CD14-positive monocyte (primary cell): ENCODE measurements around the gene TMEM247. TPM values are rescaled to one million over a fixed set of nuclear protein-coding genes. Genes with fewer than 3 reads are reported as not detected.

Experiments
- DNase-seq, 3 donors: peaks; one replicate each; pipeline ENCODE4 v3.0.0-alpha.2; 2011 to 2022
- H2AFZ ChIP-seq: 2 replicates; pipeline ENCODE4 v1.6.0; 2012; ENCODE audit warnings: mild to moderate bottlenecking, low read depth, low read length, inconsistent platforms; ENCODE audit not compliant: insufficient read depth, poor library complexity, severe bottlenecking
- H3K27ac ChIP-seq, 2 donors: 1 replicate in 1 of 2; 2 replicates in 1 of 2; pipeline ENCODE4 v1.5.1; 2012 to 2013; ENCODE audit warnings: low read length in 2 of 2, control low read depth in 1 of 2, inconsistent platforms in 1 of 2, low read depth in 1 of 2, mild to moderate bottlenecking in 1 of 2
- H3K27me3 ChIP-seq, 2 donors: one replicate each; pipeline versions ENCODE4 v1.6.0 to v1.6.1; 2011 to 2013; ENCODE audit warnings: low read length in 2 of 2; ENCODE audit not compliant: control insufficient read depth in 2 of 2, insufficient read depth in 2 of 2
- H3K36me3 ChIP-seq, 2 donors: replicated peaks in 1 of 2; 1 replicate in 1 of 2; 2 replicates in 1 of 2; pipeline versions ENCODE4 v1.5.1 to v1.6.1; 2012 to 2013; ENCODE audit warnings: low read length in 2 of 2, control low read depth in 1 of 2, inconsistent platforms in 1 of 2, mild to moderate bottlenecking in 1 of 2; ENCODE audit not compliant: insufficient read depth in 2 of 2, control insufficient read depth in 1 of 2
- H3K4me1 ChIP-seq, 2 donors: 1 replicate in 1 of 2; 2 replicates in 1 of 2; pipeline versions ENCODE4 v1.5.1 to v1.6.1; 2012 to 2013; ENCODE audit warnings: low read length in 2 of 2, control low read depth in 1 of 2, inconsistent platforms in 1 of 2, mild to moderate bottlenecking in 1 of 2, moderate library complexity in 1 of 2; ENCODE audit not compliant: insufficient read depth in 2 of 2, control insufficient read depth in 1 of 2
- H3K4me2 ChIP-seq: replicated peaks from 2 replicates; pipeline ENCODE3; 2012; ENCODE audit warnings: low read length, moderate library complexity, mild to moderate bottlenecking; ENCODE audit not compliant: poor library complexity, severe bottlenecking; ENCODE audit errors: extremely low read depth
- H3K4me3 ChIP-seq, 3 experiments: fragments of 200-600 bp in 1 of 3; sonication (generic) in 1 of 3; replicated peaks in 1 of 3; 1 replicate in 2 of 3; 2 replicates in 1 of 3; pipeline ENCODE4 v1.5.1; 2011 to 2013; ENCODE audit warnings: low read length in 3 of 3, mild to moderate bottlenecking in 3 of 3, control low read depth in 2 of 3, low read depth in 2 of 3, inconsistent platforms in 1 of 3, moderate library complexity in 1 of 3
- H3K79me2 ChIP-seq: 2 replicates; pipeline ENCODE4 v1.6.0; 2012; ENCODE audit warnings: mild to moderate bottlenecking, control low read depth, inconsistent platforms, low read length, moderate library complexity; ENCODE audit not compliant: insufficient read depth
- H3K9ac ChIP-seq: 2 replicates; pipeline ENCODE4 v1.6.0; 2017; ENCODE audit warnings: low read length, mild to moderate bottlenecking; ENCODE audit not compliant: insufficient read depth, poor library complexity, severe bottlenecking
- H3K9me3 ChIP-seq, 2 donors: replicated peaks in 1 of 2; 1 replicate in 1 of 2; 2 replicates in 1 of 2; pipeline versions ENCODE4 v1.5.1 to v1.6.1; 2012 to 2013; ENCODE audit warnings: low read length in 2 of 2, control low read depth in 1 of 2; ENCODE audit not compliant: control insufficient read depth in 1 of 2, insufficient read depth in 1 of 2
- H4K20me1 ChIP-seq: 2 replicates; pipeline ENCODE4 v1.6.0; 2012; ENCODE audit warnings: mild to moderate bottlenecking, low read length, control low read depth, moderate library complexity; ENCODE audit not compliant: insufficient read depth
- H3K27ac Mint-ChIP-seq, 7 donors: one replicate each; pipeline ENCODE4 v1.8.0; 2020; ENCODE audit warnings: mild to moderate bottlenecking in 7 of 7, mixed read lengths in 7 of 7, moderate library complexity in 6 of 7, inconsistent platforms in 2 of 7
- H3K27me3 Mint-ChIP-seq, 3 donors: one replicate each; pipeline ENCODE4 v1.8.0; 2021 to 2022; ENCODE audit warnings: low read depth in 3 of 3, mild to moderate bottlenecking in 3 of 3, mixed read lengths in 3 of 3, moderate library complexity in 3 of 3, inconsistent platforms in 1 of 3
- H3K36me3 Mint-ChIP-seq, 2 donors: one replicate each; pipeline ENCODE4 v1.8.0; 2020; ENCODE audit warnings: mixed read lengths in 2 of 2, inconsistent platforms in 1 of 2, mild to moderate bottlenecking in 1 of 2
- H3K4me1 Mint-ChIP-seq: one replicate; pipeline ENCODE4 v1.8.0; 2020; ENCODE audit warnings: mild to moderate bottlenecking, mixed read lengths
- H3K4me3 Mint-ChIP-seq, 2 donors: one replicate each; pipeline ENCODE4 v1.8.0; 2020; ENCODE audit warnings: mild to moderate bottlenecking in 2 of 2, mixed read lengths in 2 of 2, moderate library complexity in 1 of 2
- H3K9me3 Mint-ChIP-seq, 7 donors: one replicate each; pipeline ENCODE4 v1.8.0; 2020 to 2022; ENCODE audit warnings: mixed read lengths in 7 of 7, mild to moderate bottlenecking in 6 of 7, moderate library complexity in 6 of 7, inconsistent platforms in 2 of 7
- CTCF ChIP-seq: fragments of 200-600 bp; IDR thresholded peaks from one replicate; pipeline ENCODE4 v1.8.0; 2022; ENCODE audit warnings: antibody characterized with exemption, mild to moderate bottlenecking
- WGBS: methylation state at CpG from one replicate; pipeline ENCODE4 v1.1.5; 2013; ENCODE audit warnings: missing lambda C conversion rate; ENCODE audit not compliant: insufficient coverage; 5-methylcytosine and 5-hydroxymethylcytosine counted together
- intact Hi-C, 2 donors: fragments of 100-400 bp; cut with micrococcal nuclease; formaldehyde crosslinking; loops; one replicate each; pipeline versions ENCODE4 v1.15.0 to v1.15.1; 2023
- polyA plus RNA-seq, 3 donors: library from polyadenylated mRNA; depleted of rRNA in 1 of 3; unstranded in 2 of 3; stranded (reverse) in 1 of 3; fragments of 300-500 nt in 2 of 3; fragments of >200 nt in 1 of 3; fragmentation: Illumina TruSeq in 2 of 3; gene quantifications; 1 replicate in 2 of 3; 2 replicates in 1 of 3; pipeline ENCODE4 v1.2.3, GENCODE V29; 2012 to 2021

TMEM247 gene
- polyA plus RNA-seq, 3 donors = not detected

- H3K79me2 ChIP-seq = no peaks in the 10 kb centered on the region
- Mint-ChIP-seq H3K27me3 (peaks cover 0 to 3% (median 0%) of the 10 kb centered on the region in 3 donors), H3K36me3 (no peaks in the 10 kb centered on the region), H3K4me3 (no peak overlapping the region), H3K9me3 (peaks cover 0 to 2% (median 0%) of the 10 kb centered on the region in 7 donors), H3K27ac (no peak overlapping the region), H3K4me1 (peaks cover 11% of the 10 kb centered on the region)
- no peak for DNase-seq
- no peak overlapping the region for H2AFZ ChIP-seq
- TF ChIP-seq CTCF = no peak
- H3K27me3 ChIP-seq = no peaks in the 10 kb centered on the region
- no peaks in the 10 kb centered on the region for H3K9me3 ChIP-seq
- no CpG with 5 or more reads among the region's 1 CpG for WGBS
- H3K9ac ChIP-seq = no peak overlapping the region
- intact Hi-C loops = no loop called here
- no peaks in the 10 kb centered on the region for H3K36me3 ChIP-seq
- H3K27ac ChIP-seq = no peak overlapping the region
- H3K4me2 ChIP-seq = no peak overlapping the region
- no peaks in the 10 kb centered on the region for H3K4me1 ChIP-seq
- no peaks in the 10 kb centered on the region for H4K20me1 ChIP-seq
- H3K4me3 ChIP-seq = no peak overlapping the region
These were observed 41.3 kb upstream of the TMEM247 start for GRCh38 chr2:46438102-46438501.

GRCh38 chr2:46438794-46439193 lies 40.6 kb upstream of the TMEM247 start:
- H2AFZ ChIP-seq = no peak overlapping the region
- H3K4me3 Mint-ChIP-seq = no peak overlapping the region
- H3K4me2 ChIP-seq = no peak overlapping the region
- H3K79me2 ChIP-seq = no peaks in the 10 kb centered on the region
- TF ChIP-seq CTCF = no peak
- no peaks in the 10 kb centered on the region for H3K36me3 ChIP-seq
- peaks cover 0 to 3% (median 0%) of the 10 kb centered on the region in 3 donors for H3K27me3 Mint-ChIP-seq
- DNase-seq = no peak
- H3K36me3 Mint-ChIP-seq = no peaks in the 10 kb centered on the region
- H3K9ac ChIP-seq = no peak overlapping the region
- no peaks in the 10 kb centered on the region for H3K27me3 ChIP-seq
- no peak overlapping the region for H3K27ac ChIP-seq
- H3K9me3 ChIP-seq = no peaks in the 10 kb centered on the region
- H3K4me3 ChIP-seq = no peak overlapping the region
- no CpG with 5 or more reads among the region's 2 CpGs for WGBS
- H3K4me1 ChIP-seq = no peaks in the 10 kb centered on the region
- intact Hi-C loops = no loop called here
- no peak overlapping the region for H3K27ac Mint-ChIP-seq
- H4K20me1 ChIP-seq = no peaks in the 10 kb centered on the region
- peaks cover 11% of the 10 kb centered on the region for H3K4me1 Mint-ChIP-seq
- H3K9me3 Mint-ChIP-seq = peaks cover 0 to 3% (median under 1%) of the 10 kb centered on the region in 7 donors
